Skin of body (tissue), 2 donors: ENCODE results near the gene MAPKAP1. TPM values are rescaled to one million over a fixed set of nuclear protein-coding genes. Genes with fewer than 3 reads are reported as not detected.

Source experiments
- DNase-seq: peaks from one replicate; lab custom pipeline; 2025; lab: John Stamatoyannopoulos, UW
- total RNA-seq: library from RNA; depleted of rRNA; stranded (reverse); fragments of >200 nt; gene quantifications from one replicate; pipeline ENCODE4 v1.2.3, GENCODE V29; 2014

MAPKAP1 gene
- total RNA-seq, 1 donor from 2014 or later = 35.2 TPM

- no peak for DNase-seq
These were observed 245.9 kb downstream of the MAPKAP1 start for GRCh38 chr9:125460883-125461635.

DNA sequence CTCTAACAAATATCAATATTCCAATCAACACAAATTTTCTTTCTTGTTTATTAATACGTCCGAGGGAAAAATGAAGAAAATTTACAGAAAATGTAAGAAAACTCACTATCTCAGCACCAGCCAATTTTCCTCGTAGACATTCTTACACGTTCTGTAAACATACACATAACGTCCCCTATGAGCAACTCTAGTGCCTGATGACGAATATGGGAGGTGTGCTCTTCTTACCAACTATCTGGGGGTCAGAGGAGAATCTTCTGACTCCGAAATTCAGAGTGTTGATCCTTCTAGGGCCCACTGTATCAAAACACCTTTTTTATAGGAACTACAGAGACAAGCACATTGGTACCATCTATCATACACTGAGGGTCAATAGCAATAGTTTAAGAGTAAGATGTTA is 246.7 kb downstream of the MAPKAP1 start:
- no peak for DNase-seq

DNA sequence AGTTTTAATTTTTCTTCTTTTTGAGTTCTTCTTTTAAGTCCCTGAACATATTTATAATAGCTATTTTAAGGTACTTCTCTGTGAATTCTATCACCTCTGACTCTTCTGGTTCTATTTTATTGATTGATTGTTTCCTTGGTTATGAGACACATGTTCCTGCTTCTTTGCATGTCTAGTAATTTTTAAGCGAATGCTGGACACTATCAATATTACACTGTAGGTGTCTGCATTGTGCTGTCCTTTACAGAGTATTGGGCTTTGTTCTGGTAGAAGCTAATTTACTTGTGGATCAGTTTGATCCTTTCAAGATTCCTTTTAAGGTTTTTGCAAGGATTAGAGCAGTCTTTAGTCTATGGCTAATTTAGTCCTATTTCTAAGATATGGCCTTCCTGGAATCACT is 249.7 kb downstream of the MAPKAP1 start:
- DNase-seq = no peak

- no peak for DNase-seq
These were observed 251.1 kb downstream of the MAPKAP1 start for GRCh38 chr9:125455876-125456275.

DNA sequence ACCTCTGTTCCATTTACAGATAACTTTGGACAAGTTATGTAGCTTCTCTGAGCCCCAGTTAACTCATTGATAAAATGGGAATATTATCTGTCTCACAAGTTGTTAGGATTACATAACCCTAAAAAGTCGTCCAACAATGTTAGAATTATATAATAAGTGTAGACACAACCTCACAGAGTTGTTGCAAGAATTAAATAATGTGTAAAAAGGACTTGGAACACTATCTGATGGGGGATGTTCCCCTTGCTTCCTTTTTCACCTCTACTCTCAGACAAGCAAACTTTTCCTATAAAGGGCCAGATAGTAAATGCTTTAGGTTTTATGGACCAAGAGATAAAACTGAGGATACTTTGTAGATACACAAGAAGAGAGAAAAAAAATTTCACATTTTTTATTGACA is 251.9 kb downstream of the MAPKAP1 start:
- DNase-seq = no peak

- DNase-seq = no peak
These were observed 259.7 kb downstream of the MAPKAP1 start for GRCh38 chr9:125447202-125447802.

DNA sequence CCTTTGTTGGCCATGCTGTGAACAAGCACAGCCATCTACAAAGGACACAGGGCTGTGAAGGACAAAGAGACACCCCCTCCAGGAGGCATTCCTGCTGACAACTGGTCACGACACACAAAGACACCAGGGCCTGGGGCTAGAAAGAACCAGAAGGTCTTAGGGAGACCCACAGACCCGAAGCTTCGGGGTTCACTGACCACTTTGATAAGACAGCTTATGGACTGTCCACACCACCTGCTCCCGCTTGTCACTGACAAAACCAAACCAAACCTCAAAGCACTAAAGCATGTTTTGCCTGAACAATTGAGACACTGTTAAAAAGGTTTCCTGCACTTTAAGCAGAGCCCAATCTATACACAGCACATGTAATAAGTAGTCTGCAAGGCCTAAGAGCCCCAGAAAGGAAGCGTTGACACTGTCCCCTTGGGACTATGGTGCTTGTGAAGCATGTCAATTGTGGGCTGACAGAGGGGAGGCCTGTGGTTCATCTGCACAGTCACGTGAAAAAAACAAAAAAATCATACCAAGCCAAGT is 260.4 kb downstream of the MAPKAP1 start:
- peak; percentile 46 for DNase-seq

DNA sequence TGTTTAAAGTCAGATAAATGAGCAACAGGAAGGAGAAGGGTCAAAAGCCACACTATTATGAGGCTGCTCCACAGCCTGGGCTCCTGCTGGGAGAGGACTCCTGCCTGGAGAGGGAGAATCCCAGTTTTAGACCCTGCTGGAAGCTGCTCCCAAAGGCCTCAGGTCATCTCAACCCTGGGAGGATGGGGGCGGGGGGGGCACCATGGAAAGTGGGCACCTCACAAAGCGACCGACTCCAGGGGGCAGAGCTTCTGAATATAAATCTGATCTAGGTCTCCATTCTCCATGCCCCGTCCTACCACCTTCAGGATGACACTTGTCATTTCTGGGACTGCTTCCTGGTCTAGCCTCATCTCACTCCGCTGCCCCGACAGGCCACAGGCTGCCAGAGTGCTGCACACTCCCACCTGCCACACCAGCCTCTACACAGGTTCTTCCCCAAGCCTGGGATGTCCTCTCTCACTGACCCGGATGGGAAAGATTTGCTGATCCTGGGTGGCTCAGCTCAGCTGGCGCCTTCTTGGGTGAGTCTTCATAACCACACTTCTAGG is 262.0 kb downstream of the MAPKAP1 start:
- DNase-seq = no peak

DNA sequence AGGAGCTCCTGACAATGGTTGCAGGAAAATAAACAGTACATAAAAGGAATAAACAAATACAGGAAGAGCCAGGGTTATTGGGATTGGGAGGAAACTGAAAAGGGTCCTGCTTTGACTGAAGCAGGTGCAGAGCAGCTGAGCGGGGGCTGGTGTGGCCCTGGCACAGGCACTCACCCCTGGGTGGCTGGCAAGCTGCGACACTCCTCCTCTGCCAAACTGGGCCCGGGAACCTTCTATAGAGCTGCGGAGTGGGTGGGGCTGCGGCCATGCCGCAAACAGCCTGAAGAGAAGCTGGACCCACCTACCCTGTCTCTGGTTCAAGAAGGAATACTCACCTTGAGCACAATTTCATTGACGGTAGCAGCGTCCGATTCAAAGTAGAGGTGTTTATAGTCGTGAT is 262.8 kb downstream of the MAPKAP1 start:
- DNase-seq = no peak

DNA sequence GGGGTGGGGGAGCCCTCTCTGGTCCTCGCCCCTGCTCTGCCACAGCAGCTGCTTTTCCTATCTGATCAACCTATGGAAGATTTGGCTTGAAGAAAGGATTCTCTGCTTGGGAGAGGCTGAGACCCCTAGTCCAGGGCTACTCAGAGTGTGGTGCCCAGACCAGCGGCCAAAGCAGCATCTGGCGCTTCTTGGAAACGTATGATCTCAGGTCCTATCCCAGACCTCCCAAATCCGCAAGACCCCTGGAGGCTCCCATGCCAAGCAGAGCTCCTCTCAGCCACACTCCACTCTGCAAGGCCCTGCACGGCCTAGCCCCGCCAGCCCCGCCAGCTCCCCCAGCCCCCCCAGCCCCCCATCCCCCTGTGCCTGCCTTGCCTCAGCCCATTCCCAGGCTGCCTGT is 263.6 kb downstream of the MAPKAP1 start:
- no peak for DNase-seq

DNA sequence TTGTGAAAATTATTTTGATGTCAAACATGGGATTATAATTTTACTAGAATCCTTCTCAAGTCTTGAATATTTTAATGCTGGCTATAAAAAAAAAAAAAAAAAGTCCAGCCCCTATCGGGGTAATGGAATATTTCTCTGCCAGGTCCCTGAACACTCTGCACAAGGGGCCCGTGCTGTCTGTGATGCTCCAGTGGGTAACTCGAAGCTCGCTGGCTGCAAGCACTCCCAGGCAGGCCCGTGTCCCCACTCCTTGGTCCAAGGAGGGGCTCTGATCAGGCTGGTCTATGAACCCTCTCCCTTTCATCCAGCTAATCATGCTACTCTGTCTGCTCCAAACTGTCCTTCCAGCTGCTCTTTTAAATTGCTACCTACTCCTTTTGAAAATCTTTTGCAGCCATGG is 264.6 kb downstream of the MAPKAP1 start:
- no peak for DNase-seq

GRCh38 chr9:125440411-125440810 is 266.6 kb downstream of the MAPKAP1 start:
- DNase-seq = no peak

GRCh38 chr9:125439434-125440272 is 267.4 kb downstream of the MAPKAP1 start:
- no peak for DNase-seq

DNA sequence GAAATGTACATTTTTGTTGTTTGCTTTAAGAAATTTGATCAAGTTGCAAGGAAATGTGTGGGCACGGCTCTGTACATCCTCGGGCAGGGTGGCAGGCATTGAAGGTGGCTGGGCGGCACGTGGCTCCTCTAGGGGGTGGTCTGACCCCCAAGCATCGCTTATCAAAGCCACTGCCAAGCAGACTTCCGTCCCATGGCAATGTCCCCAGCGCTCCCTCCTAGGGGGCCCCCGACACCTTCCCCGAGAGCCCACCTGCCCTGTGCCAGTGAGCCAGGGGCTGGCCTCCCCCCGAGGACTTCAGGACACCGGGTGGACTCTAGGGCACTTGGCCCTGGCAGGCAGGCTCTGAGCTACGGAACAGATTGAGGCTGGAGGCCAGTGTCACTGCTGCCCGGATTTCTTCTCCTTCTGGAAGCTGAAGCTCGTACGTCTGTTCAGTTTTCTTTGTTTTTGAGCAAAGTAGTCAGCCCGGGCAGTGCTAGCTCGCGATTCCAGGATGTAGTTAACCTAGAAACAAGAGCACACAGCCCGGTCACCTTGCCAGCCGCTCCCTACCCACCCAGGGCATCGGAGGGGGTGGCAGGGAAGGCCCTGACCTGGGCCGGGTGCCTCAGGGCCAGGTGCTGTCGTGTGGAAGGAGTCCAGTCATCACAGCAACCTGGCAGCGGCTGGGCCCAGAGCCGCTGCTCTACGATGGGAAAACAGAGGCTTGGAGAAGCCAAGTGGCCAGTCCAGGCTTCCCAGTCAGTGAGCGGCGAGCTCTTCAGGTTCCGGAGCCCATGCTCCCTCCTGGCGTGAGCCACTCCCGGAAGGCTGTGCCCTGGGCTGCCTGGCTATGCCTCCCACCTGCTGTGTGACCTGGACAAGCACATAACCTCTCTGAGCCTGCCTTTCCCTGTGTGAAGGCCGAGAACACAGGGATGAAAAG is 268.2 kb downstream of the MAPKAP1 start:
- DNase-seq = no peak

DNA sequence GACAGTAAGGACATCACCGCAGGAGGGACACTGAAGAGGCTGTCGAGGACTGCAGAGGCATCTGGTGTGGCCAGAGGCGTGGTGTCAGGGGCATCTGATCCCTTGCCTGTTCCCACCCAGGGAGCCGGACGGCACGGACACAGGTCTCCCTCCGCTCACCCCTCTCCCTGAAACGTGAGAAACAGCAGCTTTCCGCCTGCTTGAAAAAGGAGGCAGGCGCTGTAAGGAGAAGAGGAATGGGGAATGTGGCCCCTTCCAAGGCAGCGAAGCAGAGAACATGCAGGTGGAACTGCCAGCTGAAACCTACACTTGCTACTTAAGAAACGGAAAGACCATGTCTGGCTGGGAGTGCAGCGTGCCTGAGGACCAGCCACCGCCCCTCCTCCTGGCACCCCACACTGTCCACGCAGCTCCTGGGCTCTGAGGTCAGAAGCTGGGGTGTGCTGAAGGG is 269.2 kb downstream of the MAPKAP1 start:
- no peak for DNase-seq

GRCh38 chr9:125436613-125437443 is 270.2 kb downstream of the MAPKAP1 start:
- no peak for DNase-seq

- DNase-seq = no peak
These were observed 271.0 kb downstream of the MAPKAP1 start for GRCh38 chr9:125435776-125436612.

GRCh38 chr9:125434986-125435775 is 271.8 kb downstream of the MAPKAP1 start:
- DNase-seq = no peak
